Fibroblast of skin of right quadriceps (primary cell): ENCODE data around the gene RNPS1.
A peak's percentile ranks its signal among the peaks of the same experiment; 100 is the strongest.

Source experiments
- DNase-seq: peaks from one replicate; pipeline ENCODE4 v3.0.0-alpha.2; 2013

RNPS1 gene

DNA sequence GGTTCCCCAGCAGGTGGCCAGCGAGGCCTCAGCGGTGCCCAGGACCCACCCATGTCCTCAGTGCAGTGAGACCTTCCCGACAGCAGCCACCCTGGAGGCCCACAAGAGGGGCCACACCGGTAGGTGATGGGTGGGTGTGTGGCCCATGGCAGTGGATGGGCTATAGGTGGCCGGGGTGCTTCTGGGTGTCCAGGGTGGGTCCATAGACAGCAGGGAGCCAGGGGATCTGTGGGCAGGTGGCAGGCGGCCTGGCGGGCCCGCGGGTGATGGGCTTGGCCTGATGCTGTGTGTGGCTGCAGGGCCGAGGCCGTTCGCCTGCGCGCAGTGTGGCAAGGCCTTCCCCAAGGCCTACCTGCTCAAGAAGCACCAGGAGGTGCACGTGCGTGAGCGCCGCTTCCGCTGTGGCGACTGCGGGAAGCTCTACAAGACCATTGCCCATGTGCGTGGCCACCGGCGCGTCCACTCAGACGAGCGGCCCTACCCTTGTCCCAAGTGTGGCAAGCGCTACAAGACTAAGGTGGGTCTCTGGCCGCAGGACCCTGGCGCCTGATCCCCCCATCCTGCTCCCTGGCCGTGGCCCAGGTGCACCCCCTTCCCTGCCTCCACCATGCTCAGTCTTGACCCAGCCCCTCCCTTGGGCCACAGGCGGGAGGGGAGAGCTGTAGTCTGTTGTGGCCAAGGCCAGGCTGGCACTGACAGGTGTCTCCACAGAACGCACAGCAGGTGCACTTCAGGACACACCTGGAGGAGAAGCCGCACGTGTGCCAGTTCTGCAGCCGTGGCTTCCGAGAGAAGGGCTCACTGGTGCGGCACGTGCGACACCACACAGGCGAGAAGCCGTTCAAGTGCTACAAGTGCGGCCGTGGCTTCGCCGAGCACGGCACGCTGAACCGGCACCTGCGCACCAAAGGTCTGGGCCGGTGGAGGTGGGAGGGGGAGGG lies 33.8 kb downstream of the RNPS1 start:
- DNase-seq: no peak

DNA sequence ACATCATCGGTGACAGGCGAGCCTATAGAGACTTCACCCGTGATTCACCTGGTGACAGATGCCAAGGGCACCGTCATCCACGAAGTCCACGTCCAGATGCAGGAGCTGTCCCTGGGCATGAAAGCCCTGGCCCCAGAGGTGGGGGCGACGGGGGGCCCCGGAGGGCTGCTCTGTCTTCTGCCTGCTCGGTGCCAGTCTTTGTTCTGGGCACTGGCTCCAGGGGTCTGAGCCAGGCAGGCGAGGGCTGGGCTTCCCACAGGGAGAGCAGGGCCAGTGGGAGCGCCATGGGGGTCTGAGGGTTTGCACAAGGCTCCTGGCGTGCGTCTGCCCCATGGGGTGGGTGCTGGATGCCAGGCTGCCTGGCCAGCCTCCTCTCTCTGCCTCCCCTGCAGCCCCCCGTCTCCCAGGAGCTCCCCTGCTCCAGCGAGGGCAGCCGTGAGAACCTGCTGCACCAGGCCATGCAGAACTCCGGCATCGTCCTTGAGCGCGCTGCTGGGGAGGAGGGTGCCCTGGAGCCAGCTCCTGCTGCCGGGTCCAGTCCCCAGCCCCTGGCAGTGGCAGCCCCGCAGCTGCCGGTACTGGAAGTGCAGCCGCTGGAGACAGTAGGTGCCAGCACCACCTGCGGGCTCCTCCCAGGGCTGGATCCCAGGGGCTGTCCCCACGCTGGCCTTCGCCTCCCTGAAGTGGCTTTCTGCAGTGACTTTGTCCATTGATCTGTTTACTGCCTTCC lies 34.7 kb downstream of the RNPS1 start:
- no peak for DNase-seq

DNA sequence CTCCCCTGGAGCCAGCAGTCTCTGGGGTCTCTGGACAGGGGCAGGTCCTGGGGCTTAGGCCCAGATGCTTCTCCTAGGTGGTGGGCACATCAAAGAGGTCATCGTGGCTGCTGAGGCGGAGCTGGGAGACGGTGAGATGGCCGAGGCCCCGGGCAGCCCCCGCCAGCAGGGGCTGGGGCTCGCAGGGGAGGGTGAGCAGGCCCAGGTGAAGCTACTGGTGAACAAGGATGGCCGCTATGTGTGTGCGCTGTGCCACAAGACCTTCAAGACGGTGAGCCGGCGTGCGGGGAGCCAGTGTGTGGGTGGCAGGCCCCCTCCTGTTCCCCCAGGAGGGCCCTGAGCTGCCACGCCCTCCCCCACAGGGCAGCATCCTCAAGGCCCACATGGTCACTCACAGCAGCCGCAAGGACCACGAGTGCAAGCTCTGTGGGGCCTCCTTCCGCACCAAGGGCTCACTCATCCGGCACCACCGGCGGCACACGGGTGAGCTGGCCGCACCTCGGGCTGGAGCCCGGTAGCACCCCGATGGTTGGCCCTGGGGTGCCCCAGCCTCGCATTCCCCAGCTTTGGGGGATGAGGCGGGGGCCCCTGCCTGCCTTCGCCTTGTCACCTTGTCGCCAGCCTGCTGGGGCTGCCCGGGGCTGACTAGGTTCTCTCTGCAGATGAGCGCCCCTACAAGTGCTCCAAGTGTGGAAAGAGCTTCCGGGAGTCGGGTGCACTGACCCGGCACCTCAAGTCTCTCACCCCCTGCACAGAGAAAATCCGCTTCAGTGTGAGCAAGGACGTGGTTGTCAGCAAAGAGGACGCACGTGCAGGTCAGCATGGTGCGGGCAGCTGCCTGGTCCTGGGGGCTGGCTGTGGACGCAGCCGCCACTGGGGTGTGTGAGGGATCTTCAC lies 35.6 kb downstream of the RNPS1 start:
- no peak for DNase-seq

DNA sequence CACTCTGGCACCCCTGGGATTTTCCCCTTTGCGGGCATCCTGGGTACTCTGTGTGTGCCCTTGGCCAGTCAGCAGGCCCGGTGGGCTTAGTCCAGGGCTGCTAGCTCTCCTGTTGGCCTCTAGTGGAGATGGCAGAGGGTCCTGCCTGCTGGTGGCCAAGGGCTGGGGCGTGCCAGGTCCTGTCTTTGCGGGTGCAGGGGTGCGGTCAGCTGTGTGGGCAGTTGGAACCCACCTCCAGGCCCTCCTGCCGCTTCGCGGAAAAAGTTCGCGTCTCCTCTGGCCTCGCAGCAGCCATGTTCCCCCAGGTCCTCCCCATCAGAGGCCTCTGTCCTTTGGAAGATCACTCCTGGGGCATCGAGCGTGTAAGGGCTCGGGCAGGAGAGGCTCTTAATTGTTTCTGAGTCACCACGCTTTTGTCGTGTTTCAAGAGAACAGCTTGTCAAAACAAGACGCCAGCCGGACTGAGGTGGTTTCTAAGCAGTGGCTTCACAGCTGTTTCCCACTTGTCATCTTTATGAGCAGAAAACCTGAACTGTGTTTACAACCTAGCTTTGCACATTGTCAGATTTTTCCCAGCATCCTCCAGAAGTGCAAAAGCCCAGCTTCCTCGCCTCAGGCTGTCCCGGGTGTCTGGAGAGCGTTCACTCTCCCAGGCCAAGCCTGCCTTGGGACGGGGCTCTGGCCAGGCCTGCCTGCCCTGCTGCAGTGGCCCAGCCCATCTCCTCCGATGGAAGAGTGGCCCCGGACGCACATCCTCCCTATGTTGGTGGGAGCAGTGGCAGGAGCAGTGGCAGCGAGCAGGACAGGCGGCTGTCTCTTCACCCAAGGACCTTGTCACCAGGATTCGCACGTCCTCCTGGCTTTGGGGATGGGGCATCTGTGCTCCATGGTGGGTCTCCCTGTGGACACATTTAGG lies 36.7 kb downstream of the RNPS1 start:
- no peak for DNase-seq

DNA sequence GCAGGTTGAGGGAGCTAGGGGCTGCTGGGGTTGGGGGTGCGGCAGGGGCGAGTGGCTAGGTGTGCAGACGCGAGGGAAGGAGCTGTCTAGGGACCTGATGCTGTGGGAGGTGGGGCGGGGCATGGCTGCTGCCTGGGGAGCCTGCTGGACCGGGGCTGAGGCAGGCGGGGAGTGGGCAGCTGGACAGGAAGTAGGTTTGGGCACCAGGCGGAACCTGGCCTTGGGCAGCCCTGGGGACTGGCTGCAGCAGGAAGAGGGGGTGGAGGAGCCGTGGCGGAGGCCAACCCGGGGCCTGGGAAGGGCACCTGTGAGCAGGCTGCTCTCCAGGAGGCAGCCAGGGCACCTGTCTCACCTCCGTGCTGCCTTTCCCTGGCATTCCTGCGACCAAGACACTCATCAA lies 37.5 kb downstream of the RNPS1 start:
- DNase-seq: no peak

DNA sequence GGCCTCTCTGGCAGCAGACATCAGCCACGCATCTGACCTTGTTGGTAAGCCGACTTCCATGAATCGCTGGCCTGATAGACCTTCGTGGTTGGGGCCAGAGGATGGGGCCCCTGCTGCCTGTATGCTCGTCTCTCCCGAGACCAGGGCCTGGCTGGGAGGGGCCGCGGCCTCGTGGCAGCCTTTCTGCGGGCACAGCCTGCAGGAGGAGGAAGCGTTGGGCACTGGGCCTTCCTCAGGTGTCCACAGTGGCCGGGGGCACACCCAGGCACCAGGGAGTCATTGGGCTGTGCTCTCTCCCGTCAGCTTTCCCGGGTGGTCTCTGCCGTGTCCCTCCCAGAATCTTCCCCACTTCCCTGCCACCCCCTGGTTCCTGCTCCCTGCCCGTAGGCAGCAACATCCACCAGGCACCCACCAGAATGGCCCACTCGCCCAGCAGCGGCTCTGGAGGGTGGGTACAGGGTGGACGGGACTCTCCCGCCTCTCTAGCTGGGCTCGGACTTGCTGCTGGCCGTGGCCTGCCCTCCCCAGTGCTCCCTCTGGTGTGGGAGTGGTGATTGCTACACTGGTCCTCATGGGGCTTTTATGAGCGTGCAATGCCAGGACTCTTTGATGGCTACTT lies 38.2 kb downstream of the RNPS1 start:
- no peak for DNase-seq

DNA sequence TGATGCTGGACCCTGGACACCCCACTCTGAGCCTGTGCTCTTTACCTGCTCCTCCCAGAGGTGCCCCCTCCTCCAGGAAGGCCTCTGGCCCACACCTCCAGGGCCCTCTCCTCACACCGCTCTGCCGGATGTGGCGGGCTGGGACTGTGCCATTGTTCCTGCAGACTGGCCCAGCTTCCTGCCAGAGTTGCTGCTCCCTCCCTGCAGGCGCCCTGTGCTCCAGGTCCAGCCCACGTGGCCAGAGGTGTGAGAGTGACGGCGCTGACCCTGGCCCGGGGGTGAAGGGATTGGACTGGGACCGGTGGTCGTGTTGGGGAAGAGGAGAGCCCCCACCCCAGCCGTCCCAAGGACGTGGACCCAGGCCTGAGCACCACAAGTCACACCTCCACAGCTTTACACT lies 38.8 kb downstream of the RNPS1 start:
- DNase-seq: no peak

DNA sequence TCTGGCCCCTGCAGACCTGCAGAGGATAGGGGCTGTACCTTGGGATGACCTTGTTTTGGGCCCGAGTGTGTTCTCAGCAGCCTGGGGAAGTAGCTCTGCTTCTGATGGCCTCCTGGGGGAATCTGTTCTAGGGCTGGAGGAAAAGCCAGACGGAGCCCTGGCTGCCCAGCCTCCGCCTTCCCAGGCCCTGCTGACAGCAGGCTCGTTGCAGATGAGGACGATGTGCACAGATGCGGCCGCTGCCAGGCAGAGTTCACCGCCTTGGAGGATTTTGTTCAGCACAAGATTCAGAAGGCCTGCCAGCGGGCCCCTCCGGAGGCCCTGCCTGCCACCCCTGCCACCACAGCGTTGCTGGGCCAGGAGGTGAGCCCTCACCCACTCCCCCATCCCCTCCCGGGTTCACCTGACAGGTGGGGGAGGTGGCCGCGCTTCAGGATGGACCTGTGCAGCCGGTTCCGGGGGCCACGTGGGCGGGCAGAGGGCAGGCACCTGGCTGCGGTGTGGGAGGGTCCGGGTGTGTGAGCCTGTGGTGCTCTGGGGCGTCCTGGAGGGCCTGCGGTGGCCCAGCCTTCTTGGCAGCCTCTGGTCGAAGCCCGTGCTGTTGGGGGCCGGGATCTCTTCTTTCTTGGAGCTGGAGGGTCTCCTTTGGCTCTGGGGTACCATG lies 39.6 kb downstream of the RNPS1 start:
- no peak for DNase-seq

DNA sequence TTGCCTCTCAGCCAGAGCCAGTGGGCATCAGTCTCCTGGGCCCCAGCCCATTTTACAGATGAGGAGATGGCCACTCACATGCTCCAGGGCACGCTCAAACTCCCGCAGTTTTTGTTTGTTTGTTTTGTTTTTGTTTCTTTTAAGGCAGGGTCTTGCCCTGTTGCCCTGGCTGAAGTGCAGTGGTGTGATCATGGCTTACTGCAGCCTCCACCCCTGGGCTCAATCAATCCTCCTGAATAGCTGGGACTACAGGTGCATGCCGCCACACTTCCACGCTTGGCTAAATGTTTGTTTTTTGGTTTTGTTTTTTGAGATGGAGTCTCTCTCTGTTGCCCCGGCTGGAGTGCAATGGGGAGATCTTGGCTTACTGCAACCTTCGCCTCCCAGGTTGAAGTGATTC lies 41.0 kb downstream of the RNPS1 start:
- no peak for DNase-seq

DNA sequence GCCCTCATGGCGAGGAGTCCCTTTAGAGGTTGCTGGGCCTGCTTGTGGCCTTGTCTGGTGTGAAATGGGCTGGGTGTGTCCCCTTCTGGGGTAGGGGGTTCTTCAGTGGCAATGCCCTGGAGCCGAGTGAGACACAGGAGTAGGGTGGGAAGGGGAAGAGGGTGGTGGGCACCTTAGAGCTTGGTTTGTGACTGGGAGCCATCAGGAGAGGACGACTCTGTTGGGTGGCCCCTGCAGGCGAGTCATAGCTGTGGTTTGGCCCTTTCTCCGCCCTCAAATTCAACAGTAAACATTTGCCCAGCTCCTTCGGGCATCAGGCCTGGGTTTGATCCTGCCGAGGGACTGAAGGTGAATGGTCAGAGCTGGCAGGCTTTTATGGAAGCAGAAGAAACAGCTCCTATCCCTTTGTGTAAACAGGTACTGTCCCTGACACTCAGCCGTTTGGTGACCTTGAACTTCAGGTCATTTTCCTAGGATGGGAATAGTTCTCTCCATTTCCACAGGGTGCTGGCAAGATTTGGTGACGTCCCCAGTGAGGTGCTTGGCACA lies 41.6 kb downstream of the RNPS1 start:
- DNase-seq: no peak

DNA sequence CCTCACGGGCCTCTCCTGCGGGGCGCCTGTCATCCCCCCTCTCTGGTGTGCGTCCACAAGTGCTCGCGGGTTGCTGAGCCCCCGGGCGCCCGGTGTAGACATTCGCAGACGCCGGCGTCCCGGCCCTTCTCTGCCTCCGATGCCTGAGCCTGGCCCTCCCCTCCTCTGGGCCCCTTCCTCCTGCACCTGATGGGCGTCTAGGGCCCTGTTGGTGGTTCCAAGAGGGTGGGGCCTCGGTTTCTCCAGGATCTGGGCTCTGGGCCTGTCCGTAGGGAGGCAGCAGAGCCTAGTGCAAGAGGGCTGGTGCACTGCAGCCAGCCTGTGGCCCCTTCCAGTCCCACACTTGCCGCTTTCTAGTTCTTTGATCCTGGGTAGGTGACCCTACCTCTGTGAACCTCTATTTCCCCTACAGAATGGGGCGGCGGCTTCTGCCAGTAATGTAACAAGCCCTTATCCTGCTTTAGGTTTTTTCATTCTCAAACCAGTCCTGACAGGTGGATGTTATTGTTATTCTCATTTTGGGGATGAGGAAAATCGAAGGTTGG lies 43.9 kb downstream of the RNPS1 start:
- DNase-seq: peak; percentile 34

DNA sequence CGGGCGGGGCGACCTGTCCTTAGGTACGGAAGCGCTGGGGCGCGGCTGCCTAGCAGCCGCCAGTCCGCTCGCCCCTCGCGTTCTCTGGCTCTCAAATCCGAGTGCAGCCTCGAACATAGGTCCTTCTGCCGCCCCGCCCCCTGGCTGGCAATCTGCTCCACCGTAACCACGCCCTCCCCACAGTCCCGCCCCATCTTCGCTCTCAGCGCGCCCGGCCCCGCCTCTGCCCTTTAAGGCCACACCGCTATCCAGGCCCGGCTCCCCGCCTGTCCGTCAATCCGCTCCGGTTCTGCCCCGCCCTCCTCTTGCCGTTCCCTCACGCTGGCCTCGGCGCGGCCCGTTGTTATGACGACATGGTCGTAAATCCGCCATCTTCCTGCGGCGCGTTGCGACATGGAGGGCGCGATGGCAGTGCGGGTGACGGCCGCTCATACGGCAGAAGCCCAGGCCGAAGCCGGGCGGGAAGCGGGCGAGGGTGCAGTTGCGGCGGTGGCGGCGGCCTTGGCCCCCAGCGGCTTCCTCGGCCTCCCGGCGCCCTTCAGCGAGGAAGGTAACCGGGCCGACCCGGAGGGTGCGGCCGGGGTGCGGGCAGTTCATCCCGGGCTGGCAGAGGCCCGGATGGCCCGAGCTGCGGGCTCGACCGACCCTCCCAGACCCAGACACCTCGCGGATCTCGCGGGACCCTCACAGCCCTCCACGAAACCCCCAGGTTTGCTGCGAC lies 44.5 kb downstream of the RNPS1 start, which contains the start of gene E4F1:
E4F1 (plus strand) TSS at position 371 of the 721 bp plus-strand sequence; CDS start at position 394, 23 bp downstream.
- DNase-seq: peak; percentile 99

DNA sequence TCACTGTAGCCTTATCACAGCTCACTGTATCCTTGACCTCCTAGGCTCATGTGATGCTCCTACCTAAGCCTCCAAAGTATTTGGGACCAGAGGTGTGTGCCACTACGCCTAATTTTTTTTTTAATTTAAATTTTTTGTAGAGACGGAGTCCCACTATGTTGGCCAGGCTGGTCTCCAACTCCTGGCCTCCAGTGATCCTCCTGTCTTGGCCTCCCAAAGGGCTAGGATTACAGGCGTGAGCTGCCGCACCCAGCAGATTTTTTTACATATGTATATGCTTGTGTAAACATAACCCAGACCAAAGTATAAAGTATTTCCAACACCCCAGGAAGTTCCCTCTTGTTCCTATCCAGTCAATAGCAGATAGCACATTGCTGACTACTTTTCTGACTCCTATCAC lies 51.6 kb downstream of the RNPS1 start:
- no peak for DNase-seq

DNA sequence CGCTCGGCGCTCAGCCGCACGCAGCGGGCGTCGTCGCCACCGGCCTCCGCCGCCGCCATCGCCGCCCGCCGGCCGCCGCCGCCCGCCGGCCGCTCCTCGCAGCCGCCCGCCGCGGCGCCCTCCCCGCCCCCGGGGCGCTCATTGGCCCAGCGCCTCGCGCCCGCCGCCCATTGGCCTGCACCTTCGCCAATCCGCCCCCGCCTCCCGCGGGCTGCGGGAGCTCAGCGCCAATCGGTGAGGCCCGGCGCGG lies 53.3 kb downstream of the RNPS1 start, which contains the start of gene PGP:
PGP (minus strand) TSS at position 122 of the 250 bp plus-strand sequence; CDS start at position 59, 63 bp downstream.
- no peak for DNase-seq

DNA sequence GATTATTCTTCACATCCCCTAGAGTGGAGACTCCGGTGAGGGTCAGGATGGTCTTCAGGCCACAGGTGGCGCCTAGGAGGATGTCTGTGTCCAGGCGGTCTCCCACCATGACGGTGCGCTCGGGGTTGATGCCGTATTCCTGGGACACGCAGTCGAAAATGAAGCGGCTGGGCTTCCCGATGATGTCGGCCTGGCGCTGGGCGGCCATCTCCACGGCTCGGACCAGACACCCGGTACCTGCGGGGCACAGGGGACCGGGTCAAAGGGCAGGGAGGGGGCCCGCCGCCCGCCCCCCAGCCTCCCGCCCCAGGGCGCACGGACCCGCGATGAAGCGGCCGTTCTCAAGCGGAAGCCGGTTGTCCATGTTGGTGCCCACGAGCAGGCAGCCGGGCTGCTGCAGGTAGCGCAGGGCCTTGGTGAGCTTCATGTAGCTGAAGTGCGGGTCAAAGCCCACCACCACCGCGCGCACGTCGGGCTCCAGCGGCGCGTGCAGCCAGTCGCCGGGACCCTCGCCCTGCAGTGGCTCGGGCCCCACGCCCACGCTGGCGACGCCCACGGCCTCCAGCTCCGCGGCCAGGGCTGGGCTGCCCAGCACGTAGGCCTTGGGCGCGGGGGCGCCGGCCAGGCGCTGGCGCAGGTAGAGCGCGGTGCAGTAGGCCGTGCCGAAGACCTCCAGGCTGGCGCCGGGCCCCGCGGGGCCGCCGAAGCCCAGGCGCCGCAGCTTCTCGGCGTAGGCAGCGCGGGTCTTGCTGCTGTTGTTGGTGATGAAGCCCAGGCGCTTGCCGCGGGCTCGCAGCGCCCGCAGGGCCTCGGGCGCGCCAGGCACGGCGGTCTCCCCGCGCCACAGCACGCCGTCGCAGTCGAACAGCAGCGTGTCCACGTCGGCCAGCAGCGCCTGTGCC lies 53.9 kb downstream of the RNPS1 start:
- no peak for DNase-seq

DNA sequence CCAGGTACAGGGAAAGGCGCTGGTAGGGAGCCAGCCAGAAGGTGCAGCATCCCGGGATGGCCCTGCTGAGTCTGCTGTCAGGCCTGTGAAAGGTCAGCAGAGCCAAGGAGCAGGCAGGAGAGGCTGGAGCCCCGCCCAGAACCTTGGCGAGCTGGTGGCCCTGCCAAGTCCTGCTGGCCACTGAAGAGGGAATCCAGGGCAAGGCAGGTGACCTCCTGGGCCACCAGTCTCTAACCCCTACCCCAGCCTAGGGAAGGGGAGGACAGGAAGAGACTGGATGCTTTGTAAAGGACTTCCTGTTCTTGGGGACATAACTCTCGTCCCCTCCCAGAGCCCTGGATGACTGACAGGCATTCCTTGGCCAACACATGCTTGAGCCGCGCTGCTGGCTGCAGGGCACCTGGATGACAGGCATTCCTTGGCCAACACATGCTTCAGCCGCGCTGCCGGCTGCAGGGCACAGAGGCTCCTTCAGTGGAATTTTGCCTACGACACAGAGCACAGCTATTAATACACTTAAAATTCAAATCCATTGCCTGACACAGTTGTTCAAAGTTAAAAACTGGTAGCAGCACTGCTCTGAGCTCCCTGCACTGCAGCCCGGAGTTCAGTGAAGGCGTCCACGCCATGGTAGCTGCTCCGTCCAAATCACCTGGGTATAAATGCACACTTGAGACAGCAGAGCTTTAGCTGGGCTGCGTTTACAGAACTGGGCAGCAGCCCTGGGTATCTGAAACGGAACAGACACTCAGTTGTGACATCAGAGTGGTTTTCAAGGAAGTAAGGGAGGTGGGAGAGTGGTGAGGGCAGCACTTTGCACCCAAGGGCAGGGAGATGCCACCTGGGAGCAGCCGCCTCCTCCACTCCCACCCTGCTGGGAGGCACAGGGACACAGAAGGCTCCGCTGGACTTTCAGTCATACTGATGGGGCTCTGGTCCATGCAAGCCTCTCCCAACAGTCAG lies 55.3 kb downstream of the RNPS1 start:
- DNase-seq: no peak

DNA sequence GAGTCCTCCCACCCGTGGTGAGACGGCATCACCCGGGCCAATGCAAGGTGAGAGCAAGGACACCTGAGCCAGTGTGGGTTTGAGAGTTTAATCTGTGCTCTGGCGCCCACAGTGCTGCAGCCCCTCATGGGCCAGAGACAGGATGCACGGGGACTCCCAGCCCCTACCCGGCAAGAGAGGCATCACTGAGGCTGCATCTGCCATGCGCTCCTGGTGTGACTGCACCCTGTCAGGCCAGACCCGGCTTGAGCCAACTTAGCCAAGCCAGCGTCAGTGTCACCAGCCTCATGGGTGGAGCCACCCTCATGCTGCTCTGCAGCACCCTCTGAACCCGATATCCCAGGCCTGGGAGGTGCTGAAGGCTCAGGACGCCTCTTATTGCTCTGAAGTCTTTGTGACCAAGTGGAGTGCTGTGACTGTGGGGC lies 56.0 kb downstream of the RNPS1 start:
- no peak for DNase-seq
